HG03108 (cell line): ENCODE results near the gene STX1A.
"Not testable (repeated sequence)": the region's sequence is repeated elsewhere in the genome, so short reads cannot be mapped to it uniquely, and the experiment has no call there.

Experiments
- ATAC-seq: cut with Tn5 transposase; IDR thresholded peaks from one replicate; pipeline ENCODE4 v1.9.1; 2021; ENCODE audit warnings: moderate library complexity; ENCODE audit not compliant: unreplicated experiment

The STX1A gene

GRCh38 chr7:73655309-73655708 lies 64.2 kb downstream of the STX1A start:
- ATAC-seq = not testable (repeated sequence)

- no peak for ATAC-seq
Measured at GRCh38 chr7:73652541-73652949, 66.9 kb downstream of the STX1A start.

GRCh38 chr7:73650524-73650923 lies 68.9 kb downstream of the STX1A start:
- ATAC-seq = no peak

- no peak for ATAC-seq
Measured at GRCh38 chr7:73649576-73649975, 69.9 kb downstream of the STX1A start.
